ENCODE measurements around the gene GOLGA6D.
"Not testable (repeated sequence)": the region's sequence is repeated elsewhere in the genome, so short reads cannot be mapped to it uniquely, and the experiment has no call there.

GOLGA6D gene

GRCh38 chr15:75282572-75282971 is at the start of gene GOLGA6D:
Gene GOLGA6D (plus strand): TSS chr15:75282835. CDS start chr15:75282876, 41 bp downstream.
- DNase-seq; in situ Hi-C loops (cut with MboI; ENCODE audit: low pct_unique_long_range_greater_than_20kb, low sequenced_read_pairs): not testable (repeated sequence)

- no peak for DNase-seq
- in situ Hi-C loops (cut with MboI; ENCODE audit: low pct_unique_long_range_greater_than_20kb, low sequenced_read_pairs): no loop called here
Measured at GRCh38 chr15:75233504-75234190, 49.0 kb upstream of the GOLGA6D start.

- in situ Hi-C loops (cut with MboI; ENCODE audit: low pct_unique_long_range_greater_than_20kb, low sequenced_read_pairs): no loop called here
- DNase-seq: no peak
Measured at GRCh38 chr15:75234191-75234810, 48.3 kb upstream of the GOLGA6D start.

GRCh38 chr15:75235051-75235673 is 47.5 kb upstream of the GOLGA6D start:
- in situ Hi-C loops (cut with MboI; ENCODE audit: low pct_unique_long_range_greater_than_20kb, low sequenced_read_pairs): no loop called here
- no peak for DNase-seq

- no peak for DNase-seq
Measured at GRCh38 chr15:75235760-75236729, 46.6 kb upstream of the GOLGA6D start.

GRCh38 chr15:75237316-75237982 is 45.2 kb upstream of the GOLGA6D start:
- DNase-seq: no peak
- in situ Hi-C loops (cut with MboI; ENCODE audit: low pct_unique_long_range_greater_than_20kb, low sequenced_read_pairs): no loop called here

More at GRCh38 chr15:75235760-75236729, 46.6 kb upstream of the GOLGA6D start:
- in situ Hi-C loops (cut with MboI; ENCODE audit: low pct_unique_long_range_greater_than_20kb, low sequenced_read_pairs): no loop called here

GRCh38 chr15:75238150-75238549 is 44.5 kb upstream of the GOLGA6D start:
- DNase-seq: no peak
- in situ Hi-C loops (cut with MboI; ENCODE audit: low pct_unique_long_range_greater_than_20kb, low sequenced_read_pairs): no loop called here

GRCh38 chr15:75245741-75246140 is 36.9 kb upstream of the GOLGA6D start:
- in situ Hi-C loops (cut with MboI; ENCODE audit: low pct_unique_long_range_greater_than_20kb, low sequenced_read_pairs); DNase-seq: not testable (repeated sequence)

- DNase-seq; in situ Hi-C loops (cut with MboI; ENCODE audit: low pct_unique_long_range_greater_than_20kb, low sequenced_read_pairs): not testable (repeated sequence)
Measured at GRCh38 chr15:75248991-75249390, 33.6 kb upstream of the GOLGA6D start.

GRCh38 chr15:75249726-75250125 is 32.9 kb upstream of the GOLGA6D start:
- in situ Hi-C loops (cut with MboI; ENCODE audit: low pct_unique_long_range_greater_than_20kb, low sequenced_read_pairs): no loop called here

GRCh38 chr15:75251343-75251742 is 31.3 kb upstream of the GOLGA6D start:
- in situ Hi-C loops (cut with MboI; ENCODE audit: low pct_unique_long_range_greater_than_20kb, low sequenced_read_pairs); DNase-seq: not testable (repeated sequence)

More at GRCh38 chr15:75249726-75250125, 32.9 kb upstream of the GOLGA6D start:
- DNase-seq: no peak

GRCh38 chr15:75252285-75252684 is 30.4 kb upstream of the GOLGA6D start:
- in situ Hi-C loops (cut with MboI; ENCODE audit: low pct_unique_long_range_greater_than_20kb, low sequenced_read_pairs); DNase-seq: not testable (repeated sequence)

GRCh38 chr15:75258034-75258433 is 24.6 kb upstream of the GOLGA6D start, which contains the start of gene GOLGA6C:
Gene GOLGA6C (plus strand): TSS chr15:75258334. CDS start chr15:75258599, 265 bp downstream.
- DNase-seq; in situ Hi-C loops (cut with MboI; ENCODE audit: low pct_unique_long_range_greater_than_20kb, low sequenced_read_pairs): not testable (repeated sequence)

- DNase-seq; in situ Hi-C loops (cut with MboI; ENCODE audit: low pct_unique_long_range_greater_than_20kb, low sequenced_read_pairs): not testable (repeated sequence)
Measured at GRCh38 chr15:75258620-75259343, 23.9 kb upstream of the GOLGA6D start.

GRCh38 chr15:75259873-75260272 is 22.8 kb upstream of the GOLGA6D start:
- in situ Hi-C loops (cut with MboI; ENCODE audit: low pct_unique_long_range_greater_than_20kb, low sequenced_read_pairs); DNase-seq: not testable (repeated sequence)

GRCh38 chr15:75273751-75274359 is 8.8 kb upstream of the GOLGA6D start:
- DNase-seq; in situ Hi-C loops (cut with MboI; ENCODE audit: low pct_unique_long_range_greater_than_20kb, low sequenced_read_pairs): not testable (repeated sequence)

- in situ Hi-C loops (cut with MboI; ENCODE audit: low pct_unique_long_range_greater_than_20kb, low sequenced_read_pairs): not testable (repeated sequence)
- DNase-seq: peak; percentile 32
Measured at GRCh38 chr15:75274509-75275107, 8.0 kb upstream of the GOLGA6D start.

Measured in KBM-7 (cell line).